HepG2 (cell line): ENCODE results near the gene ALPK3. TPM values are rescaled to one million over a fixed set of nuclear protein-coding genes. Genes with fewer than 3 reads are reported as not detected.

Source experiments
- ATF7 ChIP-seq, 2 experiments: fragments of 450-650 bp in 1 of 2; sonication (generic) in 1 of 2; formaldehyde crosslinking in 1 of 2; IDR thresholded peaks; 2 replicates each; pipeline versions ENCODE4 v1.4.0 to v1.6.1; 2016 to 2020; ENCODE audit warnings: antibody characterized with exemption in 1 of 2, mild to moderate bottlenecking in 1 of 2, missing genetic modification reagents in 1 of 2
- CCDC6 ChIP-seq: sonication (generic); formaldehyde crosslinking; IDR thresholded peaks from 2 replicates; pipeline ENCODE4 v1.8.1; 2022; ENCODE audit warnings: mild to moderate bottlenecking, missing genetic modification reagents, moderate library complexity
- DPF2 ChIP-seq: sonication (generic); formaldehyde crosslinking; IDR thresholded peaks from 2 replicates; pipeline ENCODE4 v1.4.0; 2020; ENCODE audit warnings: mild to moderate bottlenecking, low read depth, missing genetic modification reagents, borderline replicate concordance
- HDAC2 ChIP-seq: sonication (generic); formaldehyde crosslinking; IDR thresholded peaks from 2 replicates; pipeline ENCODE4 v1.4.0; 2020; ENCODE audit warnings: missing genetic modification reagents
- HNF4A ChIP-seq: sonication (generic); formaldehyde crosslinking; IDR thresholded peaks from 2 replicates; pipeline ENCODE4 v1.4.0; 2020; ENCODE audit warnings: missing genetic modification reagents
- IKZF4 ChIP-seq: sonication (generic); formaldehyde crosslinking; IDR thresholded peaks from 2 replicates; pipeline ENCODE4 v1.5.1; 2020; ENCODE audit warnings: borderline replicate concordance, mild to moderate bottlenecking, low read depth, missing genetic modification reagents; ENCODE audit errors: not compliant biosample characterization
- KLF11 ChIP-seq: IDR thresholded peaks from 2 replicates; pipeline ENCODE4 v1.6.1; 2016; ENCODE audit warnings: missing compliant biosample characterization
- MAF1 ChIP-seq: sonication (generic); formaldehyde crosslinking; IDR thresholded peaks from 2 replicates; pipeline ENCODE4 v1.5.0; 2020; ENCODE audit warnings: missing genetic modification reagents, borderline replicate concordance
- MIXL1 ChIP-seq: IDR thresholded peaks from 2 replicates; pipeline ENCODE4 v1.6.1; 2016
- MYC ChIP-seq: sonication (generic); formaldehyde crosslinking; IDR thresholded peaks from 2 replicates; pipeline ENCODE4 v1.9.0; 2021; ENCODE audit warnings: missing genetic modification reagents, borderline replicate concordance
- ONECUT2 ChIP-seq: sonication (generic); formaldehyde crosslinking; IDR thresholded peaks from 2 replicates; pipeline ENCODE4 v1.4.0; 2020; ENCODE audit warnings: missing genetic modification reagents
- PHB2 ChIP-seq: fragments of 450-650 bp; IDR thresholded peaks from 2 replicates; pipeline ENCODE4 v1.6.1; 2018; ENCODE audit not compliant: partially characterized antibody
- PHF21A ChIP-seq: sonication (generic); formaldehyde crosslinking; IDR thresholded peaks from 2 replicates; pipeline ENCODE4 v1.5.0; 2020; ENCODE audit warnings: mild to moderate bottlenecking, missing genetic modification reagents
- POGZ ChIP-seq: sonication (generic); formaldehyde crosslinking; IDR thresholded peaks from 2 replicates; pipeline ENCODE4 v1.4.0; 2020; ENCODE audit warnings: mild to moderate bottlenecking, missing genetic modification reagents
- RELA ChIP-seq: sonication (generic); formaldehyde crosslinking; IDR thresholded peaks from 2 replicates; pipeline ENCODE4 v1.4.0; 2020; ENCODE audit warnings: missing genetic modification reagents
- ZBTB1 ChIP-seq: sonication (generic); formaldehyde crosslinking; IDR thresholded peaks from 2 replicates; pipeline ENCODE4 v1.4.0; 2020; ENCODE audit warnings: missing genetic modification reagents, borderline replicate concordance
- ZNF326 ChIP-seq: sonication (generic); formaldehyde crosslinking; IDR thresholded peaks from 2 replicates; pipeline ENCODE4 v1.4.0; 2020; ENCODE audit warnings: missing genetic modification reagents, borderline replicate concordance
- ZNF580 ChIP-seq: IDR thresholded peaks from 2 replicates; pipeline ENCODE4 v1.6.1; 2016; ENCODE audit warnings: low read depth, borderline replicate concordance
- ZNF615 ChIP-seq: sonication (generic); formaldehyde crosslinking; IDR thresholded peaks from 2 replicates; pipeline ENCODE4 v1.5.0; 2020; ENCODE audit warnings: mild to moderate bottlenecking, missing genetic modification reagents, borderline replicate concordance
- ZNF703 ChIP-seq: sonication (generic); formaldehyde crosslinking; IDR thresholded peaks from 2 replicates; pipeline ENCODE4 v1.5.1; 2020; ENCODE audit warnings: missing genetic modification reagents, mild to moderate bottlenecking, moderate library complexity, borderline replicate concordance
- ZNF737 ChIP-seq: sonication (generic); formaldehyde crosslinking; IDR thresholded peaks from 2 replicates; pipeline ENCODE4 v1.5.0; 2020; ENCODE audit warnings: missing genetic modification reagents, mild to moderate bottlenecking, borderline replicate concordance
- ZNF891 ChIP-seq: sonication (generic); formaldehyde crosslinking; IDR thresholded peaks from 2 replicates; pipeline ENCODE4 v1.5.0; 2020; ENCODE audit warnings: mild to moderate bottlenecking, missing genetic modification reagents
- ZSCAN25 ChIP-seq: sonication (generic); formaldehyde crosslinking; IDR thresholded peaks from 2 replicates; pipeline ENCODE4 v1.8.0; 2022; ENCODE audit warnings: mild to moderate bottlenecking, missing genetic modification reagents
- ZUFSP ChIP-seq: sonication (generic); formaldehyde crosslinking; IDR thresholded peaks from 2 replicates; pipeline ENCODE4 v1.9.0; 2021; ENCODE audit warnings: missing genetic modification reagents, mild to moderate bottlenecking, borderline replicate concordance
- polyA plus RNA-seq, 8 experiments: library from polyadenylated mRNA; depleted of rRNA in 3 of 8; stranded (reverse) in 7 of 8; unstranded in 1 of 8; fragments of >200 nt; fragmentation: Illumina TruSeq in 4 of 8; extraction: Trizol in 4 of 8; gene quantifications; 2 replicates each; pipeline versions ENCODE4 v1.2.1 to v1.2.3, GENCODE V29; 2011 to 2016; ENCODE audit warnings: low read depth in 4 of 8, missing spikeins in 1 of 8, mixed read lengths in 1 of 8; ENCODE audit not compliant: insufficient read depth in 1 of 8
- total RNA-seq, 5 experiments: library from RNA; depleted of rRNA; stranded (reverse); fragments of >200 nt; fragmentation: Illumina TruSeq; extraction: Trizol; gene quantifications; 2 replicates each; pipeline ENCODE4 v1.2.3, GENCODE V29; 2016; ENCODE audit warnings: low read depth in 1 of 5
- TF ChIP-seq, protein P1 (sequence below): IDR thresholded peaks from 2 replicates; pipeline ENCODE4 v1.6.1; 2016; ENCODE audit warnings: mild to moderate bottlenecking
- TF ChIP-seq, protein P2 (sequence below): sonication (generic); formaldehyde crosslinking; IDR thresholded peaks from 2 replicates; pipeline ENCODE4 v1.5.1; 2020; ENCODE audit warnings: mild to moderate bottlenecking, missing genetic modification reagents, borderline replicate concordance

ALPK3 gene
- total and polyA plus RNA-seq, 2 of the 13 experiments (the other 11 are each of a cell fraction or from before 2014, with no cell fraction given), result 0.04 to 0.42 TPM

GRCh38 chr15:84908564-84908963 is 91.4 kb downstream of the ALPK3 start (continued):
- TF ChIP-seq ZUFSP (CRISPR knock-in tag) (no peak), POGZ (no peak), HNF4A (CRISPR knock-in tag) (peak; percentile 30), ZBTB1 (no peak), MYC (CRISPR knock-in tag) (peak; percentile 20; the same call in 1 of the 2 replicates), ZNF703 (CRISPR knock-in tag) (no peak), DPF2 (CRISPR knock-in tag) (no peak), ZNF737 (CRISPR knock-in tag) (no peak), ZNF891 (no peak), ZNF580 (CRISPR knock-in tag) (no peak), ZNF615 (CRISPR knock-in tag) (no peak), PHB2 (no peak), IKZF4 (no peak), MIXL1 (CRISPR knock-in tag) (no peak), CCDC6 (no peak), ZNF326 (CRISPR knock-in tag) (no peak), ATF7 (IDR thresholded peaks at IDR 0.05) (no peak), ATF7 (CRISPR knock-in tag; IDR thresholded peaks at IDR 0.05) (no peak), MAF1 (CRISPR knock-in tag) (no peak), PHF21A (CRISPR knock-in tag) (0 out of 2 replicates have a peak, but pooled peaks have one; percentile 33), KLF11 (CRISPR knock-in tag) (no peak), ONECUT2 (CRISPR knock-in tag) (no peak), ZSCAN25 (CRISPR knock-in tag) (0 out of 2 replicates have a peak, but pooled peaks have one; percentile 42), HDAC2 (CRISPR knock-in tag) (peak; percentile 15; the same call in 1 of the 2 replicates), RELA (CRISPR knock-in tag) (no peak)
- TF ChIP-seq, protein P1, sequence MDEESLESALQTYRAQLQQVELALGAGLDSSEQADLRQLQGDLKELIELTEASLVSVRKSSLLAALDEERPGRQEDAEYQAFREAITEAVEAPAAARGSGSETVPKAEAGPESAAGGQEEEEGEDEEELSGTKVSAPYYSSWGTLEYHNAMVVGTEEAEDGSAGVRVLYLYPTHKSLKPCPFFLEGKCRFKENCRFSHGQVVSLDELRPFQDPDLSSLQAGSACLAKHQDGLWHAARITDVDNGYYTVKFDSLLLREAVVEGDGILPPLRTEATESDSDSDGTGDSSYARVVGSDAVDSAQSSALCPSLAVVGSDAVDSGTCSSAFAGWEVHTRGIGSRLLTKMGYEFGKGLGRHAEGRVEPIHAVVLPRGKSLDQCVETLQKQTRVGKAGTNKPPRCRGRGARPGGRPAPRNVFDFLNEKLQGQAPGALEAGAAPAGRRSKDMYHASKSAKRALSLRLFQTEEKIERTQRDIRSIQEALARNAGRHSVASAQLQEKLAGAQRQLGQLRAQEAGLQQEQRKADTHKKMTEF (CRISPR knock-in tag), result peak; percentile 38; the same call in 1 of the 2 replicates
- TF ChIP-seq, protein P2, sequence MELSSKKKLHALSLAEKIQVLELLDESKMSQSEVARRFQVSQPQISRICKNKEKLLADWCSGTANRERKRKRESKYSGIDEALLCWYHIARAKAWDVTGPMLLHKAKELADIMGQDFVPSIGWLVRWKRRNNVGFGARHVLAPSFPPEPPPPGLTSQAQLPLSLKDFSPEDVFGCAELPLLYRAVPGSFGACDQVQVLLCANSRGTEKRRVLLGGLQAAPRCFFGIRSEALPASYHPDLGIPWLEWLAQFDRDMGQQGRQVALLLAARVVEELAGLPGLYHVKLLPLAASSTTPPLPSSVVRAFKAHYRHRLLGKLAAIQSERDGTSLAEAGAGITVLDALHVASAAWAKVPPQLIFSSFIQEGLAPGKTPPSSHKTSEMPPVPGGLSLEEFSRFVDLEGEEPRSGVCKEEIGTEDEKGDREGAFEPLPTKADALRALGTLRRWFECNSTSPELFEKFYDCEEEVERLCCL (CRISPR knock-in tag), result no peak
